Fibroblast of mammary gland (primary cell): ENCODE data around the gene TMEM100.

Experiments
- DNase-seq: peaks from one replicate; pipeline ENCODE4 v3.0.0-alpha.2; 2010; ENCODE audit warnings: low read depth
- H3K4me3 ChIP-seq: 2 replicates; pipeline ENCODE4 v1.5.1; 2011; ENCODE audit warnings: low read depth, mild to moderate bottlenecking, low read length, moderate library complexity; ENCODE audit not compliant: control insufficient read depth
- CTCF ChIP-seq: conservative IDR thresholded peaks from 2 replicates; pipeline ENCODE4 v1.5.1; 2011; ENCODE audit warnings: low read depth, low read length, inconsistent platforms; ENCODE audit not compliant: control insufficient read depth, insufficient read depth

Gene TMEM100

GRCh38 chr17:55764610-55765009, 41.9 kb upstream of the TMEM100 start:
- no peak overlapping the region for H3K4me3 ChIP-seq
- TF ChIP-seq CTCF = no peak
- no peak for DNase-seq

GRCh38 chr17:55763856-55764255, 41.2 kb upstream of the TMEM100 start:
- no peak overlapping the region for H3K4me3 ChIP-seq
- peak; percentile 27 for DNase-seq
- TF ChIP-seq CTCF = no peak

- TF ChIP-seq CTCF = no peak
- no peak for DNase-seq
Observed at GRCh38 chr17:55762086-55762858, 39.6 kb upstream of the TMEM100 start.

DNA sequence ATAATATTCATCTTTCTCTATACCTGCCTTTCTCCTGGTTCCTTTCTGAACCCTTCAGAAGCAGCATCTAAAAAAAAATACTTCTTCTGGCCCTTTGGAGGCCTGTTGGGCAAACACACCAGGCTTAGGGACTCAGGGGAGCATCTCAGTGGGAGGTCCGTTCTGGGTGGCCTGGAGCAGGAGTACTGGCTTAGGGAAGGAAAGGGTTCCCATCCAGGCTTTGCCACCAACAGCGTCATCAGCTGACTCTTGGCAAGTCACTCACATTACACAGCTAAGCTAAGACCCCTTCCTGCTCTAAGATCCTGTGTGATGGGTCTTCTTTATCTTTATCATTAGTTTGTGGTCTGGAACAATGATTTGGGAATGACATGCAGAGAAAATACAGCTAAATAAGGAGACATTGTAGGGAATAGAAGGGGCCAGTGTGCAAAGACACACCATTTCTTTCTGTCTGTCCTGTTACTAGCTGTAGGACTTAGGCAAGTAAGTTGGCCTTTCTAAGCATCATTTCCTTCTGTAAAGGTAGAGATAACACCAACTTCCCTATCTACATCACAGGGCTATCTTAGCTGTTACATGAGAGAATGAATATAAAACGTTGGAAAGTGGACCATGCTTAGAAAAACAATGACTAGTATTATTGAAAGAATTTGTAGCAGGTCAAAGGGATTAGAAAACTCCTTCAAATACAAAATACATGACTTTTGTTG, 38.1 kb upstream of the TMEM100 start:
- no peak overlapping the region for H3K4me3 ChIP-seq
- TF ChIP-seq CTCF = no peak
- no peak for DNase-seq

More at GRCh38 chr17:55762086-55762858, 39.6 kb upstream of the TMEM100 start:
- no peak overlapping the region for H3K4me3 ChIP-seq

GRCh38 chr17:55758171-55758570, 35.5 kb upstream of the TMEM100 start:
- no peak for TF ChIP-seq CTCF
- no peak for DNase-seq
- no peak overlapping the region for H3K4me3 ChIP-seq

DNA sequence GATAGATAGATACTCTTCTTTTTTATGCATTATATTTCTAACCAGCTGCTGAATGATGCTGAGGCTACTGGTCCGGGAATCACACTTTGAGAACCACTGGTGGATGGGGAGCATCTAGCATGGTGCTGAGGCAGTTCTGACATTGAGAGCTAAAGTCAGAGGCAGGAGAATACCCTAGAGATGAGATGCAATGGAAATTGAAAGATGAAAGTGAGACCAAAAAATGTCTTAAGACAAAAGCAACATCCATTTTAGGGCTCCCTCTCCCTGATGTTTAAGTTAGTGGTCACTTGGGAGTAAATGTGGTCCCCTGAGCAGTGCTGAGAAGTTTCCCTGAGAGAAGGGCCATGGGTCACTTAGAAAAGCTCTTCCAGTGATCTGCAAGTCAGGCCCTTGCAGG, 35.0 kb upstream of the TMEM100 start:
- H3K4me3 ChIP-seq = no peak overlapping the region
- DNase-seq = no peak
- TF ChIP-seq CTCF = no peak

- TF ChIP-seq CTCF = no peak
- no peak for DNase-seq
- no peak overlapping the region for H3K4me3 ChIP-seq
Observed at GRCh38 chr17:55756689-55757088, 34.0 kb upstream of the TMEM100 start.
